Astrocyte (in vitro differentiated cells and primary cell): ENCODE measurements around the gene SCML2. TPM values are rescaled to one million over a fixed set of nuclear protein-coding genes. Genes with fewer than 3 reads are reported as not detected.
"Not testable (repeated sequence)": the region's sequence is repeated elsewhere in the genome, so short reads cannot be mapped to it uniquely, and the experiment has no call there.

Experiments used
- DNase-seq: peaks from one replicate; pipeline ENCODE4 v3.0.0-alpha.2; 2010; ENCODE audit warnings: low read depth
- FAIRE-seq: peaks from 2 replicates; lab custom pipeline; 2011; peaks lifted over from hg19 to GRCh38; lab: Jason Lieb, UNC
- H2AFZ ChIP-seq: 2 replicates; pipeline ENCODE4 v1.6.0; 2012; ENCODE audit warnings: low read depth, low read length, inconsistent platforms
- H3K27ac ChIP-seq: 2 replicates; pipeline ENCODE4 v1.5.1; 2011; ENCODE audit warnings: low read depth, low read length, inconsistent platforms
- H3K27me3 ChIP-seq: 2 replicates; pipeline ENCODE4 v1.6.0; 2011; ENCODE audit warnings: low read length, inconsistent platforms; ENCODE audit not compliant: insufficient read depth
- H3K36me3 ChIP-seq: 2 replicates; pipeline ENCODE4 v1.5.1; 2011; ENCODE audit warnings: low read length, inconsistent platforms; ENCODE audit not compliant: insufficient read depth
- H3K4me1 ChIP-seq: 2 replicates; pipeline ENCODE4 v1.5.1; 2011; ENCODE audit warnings: low read length, inconsistent platforms; ENCODE audit not compliant: insufficient read depth
- H3K4me2 ChIP-seq: 2 replicates; pipeline ENCODE4 v1.6.0; 2012; ENCODE audit warnings: low read length, inconsistent platforms
- H3K4me3 ChIP-seq: 2 replicates; pipeline ENCODE4 v1.5.1; 2011; ENCODE audit warnings: low read depth, mild to moderate bottlenecking, low read length, inconsistent platforms; ENCODE audit not compliant: insufficient read depth
- H3K79me2 ChIP-seq: 2 replicates; pipeline ENCODE4 v1.6.0; 2012; ENCODE audit warnings: mild to moderate bottlenecking, low read length, inconsistent platforms; ENCODE audit not compliant: insufficient read depth
- H3K9ac ChIP-seq: 2 replicates; pipeline ENCODE4 v1.6.0; 2012; ENCODE audit warnings: mild to moderate bottlenecking, low read length, inconsistent platforms
- H3K9me3 ChIP-seq: 2 replicates; pipeline ENCODE4 v1.5.1; 2012; ENCODE audit warnings: low read depth, mild to moderate bottlenecking, low read length, inconsistent platforms; ENCODE audit not compliant: insufficient read depth
- H4K20me1 ChIP-seq: 2 replicates; pipeline ENCODE4 v1.6.0; 2012; ENCODE audit warnings: low read length, inconsistent platforms; ENCODE audit not compliant: insufficient read depth
- H3K27ac Mint-ChIP-seq: one replicate; pipeline ENCODE4 v1.8.0; 2021; ENCODE audit warnings: mild to moderate bottlenecking, mixed read lengths; ENCODE audit not compliant: unreplicated experiment
- H3K27me3 Mint-ChIP-seq: one replicate; pipeline ENCODE4 v1.8.0; 2021; ENCODE audit warnings: low read depth, mixed read lengths; ENCODE audit not compliant: unreplicated experiment
- H3K36me3 Mint-ChIP-seq: one replicate; pipeline ENCODE4 v1.8.0; 2021; ENCODE audit warnings: low read depth, mixed read lengths; ENCODE audit not compliant: unreplicated experiment
- H3K4me1 Mint-ChIP-seq: one replicate; pipeline ENCODE4 v1.8.0; 2021; ENCODE audit warnings: low read depth, mixed read lengths; ENCODE audit not compliant: unreplicated experiment
- H3K4me3 Mint-ChIP-seq: one replicate; pipeline ENCODE4 v1.8.0; 2021; ENCODE audit warnings: mild to moderate bottlenecking, moderate library complexity, mixed read lengths; ENCODE audit not compliant: unreplicated experiment
- H3K9me3 Mint-ChIP-seq: one replicate; pipeline ENCODE4 v1.8.0; 2021; ENCODE audit warnings: mild to moderate bottlenecking, mixed read lengths; ENCODE audit not compliant: unreplicated experiment
- EZH2 ChIP-seq: IDR thresholded peaks from 2 replicates; pipeline ENCODE4 v1.6.1; 2012; ENCODE audit warnings: mild to moderate bottlenecking, low read length, inconsistent platforms; ENCODE audit not compliant: insufficient read depth
- total RNA-seq: library from RNA; stranded (reverse); gene quantifications from 2 replicates; pipeline ENCODE4 v1.2.1, GENCODE V29; 2021
- TF ChIP-seq, protein P1 (sequence below): IDR thresholded peaks from 2 replicates; pipeline ENCODE4 v1.5.1; 2011; ENCODE audit warnings: low read depth, mild to moderate bottlenecking, inconsistent platforms, low read length, moderate library complexity; ENCODE audit not compliant: insufficient read depth

The SCML2 gene
- total RNA-seq, 1 donor from 2014 or later: 1.2 TPM

DNA sequence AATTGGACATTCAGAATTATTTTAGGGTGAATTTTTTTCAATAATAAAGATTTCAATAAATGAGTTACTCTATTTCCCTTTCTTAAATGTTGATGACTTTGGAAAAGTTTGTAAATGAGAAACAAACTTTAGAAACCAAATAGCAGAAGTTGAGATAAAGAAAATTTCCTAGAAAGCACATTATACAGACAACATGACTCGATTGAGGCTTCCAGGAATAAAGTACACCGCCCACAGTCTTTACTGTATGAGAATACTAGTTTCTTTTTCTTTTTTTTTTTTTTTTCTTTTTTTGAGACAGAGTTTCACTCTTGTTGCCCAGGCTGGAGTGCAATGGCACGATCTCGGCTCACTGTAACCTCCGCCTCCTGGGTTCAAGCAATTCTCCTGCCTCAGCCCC is 14.6 kb upstream of the SCML2 start:
- DNase-seq, H3K4me1 Mint-ChIP-seq, FAIRE-seq, H3K4me3 Mint-ChIP-seq, H3K9me3 Mint-ChIP-seq, H3K36me3 ChIP-seq, H3K4me2 ChIP-seq, H3K9ac ChIP-seq, H3K4me3 ChIP-seq, H3K79me2 ChIP-seq, H3K4me1 ChIP-seq, H2AFZ ChIP-seq, H3K27me3 ChIP-seq, H3K27ac ChIP-seq, H3K9me3 ChIP-seq, H3K27ac Mint-ChIP-seq, H4K20me1 ChIP-seq, H3K27me3 Mint-ChIP-seq, H3K36me3 Mint-ChIP-seq: not testable (repeated sequence)

DNA sequence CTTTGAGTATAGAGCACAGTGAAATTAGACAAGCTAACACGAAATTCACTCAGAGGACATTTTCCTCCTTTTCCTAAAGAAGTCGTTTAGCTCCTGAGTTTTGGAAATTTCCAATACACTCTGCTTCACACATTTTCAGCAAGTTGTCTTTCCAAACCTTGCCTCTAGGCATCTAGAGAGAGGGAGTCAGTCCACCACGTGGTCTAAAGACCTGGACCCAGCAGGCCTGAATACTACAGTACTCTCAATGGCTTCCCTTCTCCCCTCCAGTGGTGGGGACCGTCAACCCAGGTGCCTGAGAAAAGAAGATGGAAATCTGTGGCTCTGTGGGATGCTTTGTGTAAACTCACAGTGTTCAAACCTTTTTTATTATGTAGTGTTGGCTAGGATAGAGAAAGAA is 13.9 kb upstream of the SCML2 start:
- Mint-ChIP-seq H3K27ac (no peak overlapping the region), H3K4me3 (no peak overlapping the region), H3K9me3 (no peaks in the 10 kb centered on the region), H3K27me3 (peaks cover 4% of the 10 kb centered on the region), H3K4me1 (no peaks in the 10 kb centered on the region), H3K36me3 (no peaks in the 10 kb centered on the region)
- Histone ChIP-seq H3K9ac (no peak overlapping the region), H2AFZ (no peak overlapping the region), H3K4me1 (no peaks in the 10 kb centered on the region), H3K4me3 (no peak overlapping the region), H3K27me3 (no peaks in the 10 kb centered on the region), H3K9me3 (no peaks in the 10 kb centered on the region), H3K27ac (no peak overlapping the region), H3K36me3 (no peaks in the 10 kb centered on the region), H3K4me2 (no peak overlapping the region), H3K79me2 (no peaks in the 10 kb centered on the region), H4K20me1 (no peaks in the 10 kb centered on the region)
- FAIRE-seq (no peak), DNase-seq (no peak)
- no peak for TF ChIP-seq EZH2
- TF ChIP-seq, protein P1, sequence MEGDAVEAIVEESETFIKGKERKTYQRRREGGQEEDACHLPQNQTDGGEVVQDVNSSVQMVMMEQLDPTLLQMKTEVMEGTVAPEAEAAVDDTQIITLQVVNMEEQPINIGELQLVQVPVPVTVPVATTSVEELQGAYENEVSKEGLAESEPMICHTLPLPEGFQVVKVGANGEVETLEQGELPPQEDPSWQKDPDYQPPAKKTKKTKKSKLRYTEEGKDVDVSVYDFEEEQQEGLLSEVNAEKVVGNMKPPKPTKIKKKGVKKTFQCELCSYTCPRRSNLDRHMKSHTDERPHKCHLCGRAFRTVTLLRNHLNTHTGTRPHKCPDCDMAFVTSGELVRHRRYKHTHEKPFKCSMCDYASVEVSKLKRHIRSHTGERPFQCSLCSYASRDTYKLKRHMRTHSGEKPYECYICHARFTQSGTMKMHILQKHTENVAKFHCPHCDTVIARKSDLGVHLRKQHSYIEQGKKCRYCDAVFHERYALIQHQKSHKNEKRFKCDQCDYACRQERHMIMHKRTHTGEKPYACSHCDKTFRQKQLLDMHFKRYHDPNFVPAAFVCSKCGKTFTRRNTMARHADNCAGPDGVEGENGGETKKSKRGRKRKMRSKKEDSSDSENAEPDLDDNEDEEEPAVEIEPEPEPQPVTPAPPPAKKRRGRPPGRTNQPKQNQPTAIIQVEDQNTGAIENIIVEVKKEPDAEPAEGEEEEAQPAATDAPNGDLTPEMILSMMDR: no peak

DNA sequence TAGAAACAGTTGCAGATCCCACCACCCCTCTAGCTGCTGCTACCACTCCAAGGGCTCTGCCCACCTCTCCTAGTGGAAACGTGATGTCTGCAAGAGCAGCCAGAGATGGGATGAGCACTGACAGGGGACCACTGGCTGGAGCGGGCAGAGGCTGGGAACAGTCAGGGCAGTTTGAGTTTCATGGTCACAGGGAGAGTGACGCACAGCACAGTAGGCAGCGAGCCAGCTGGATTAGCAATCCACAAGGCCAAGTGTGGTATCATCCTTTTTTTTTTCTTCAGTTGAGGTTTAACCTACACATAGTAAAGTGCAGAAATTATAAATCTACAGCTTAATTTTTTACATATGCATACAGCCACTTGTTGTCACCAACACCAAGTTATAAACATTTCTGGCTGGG is 6.4 kb upstream of the SCML2 start:
- Histone ChIP-seq H2AFZ (no peak overlapping the region), H3K27me3 (peaks cover 7% of the 10 kb centered on the region), H3K79me2 (no peaks in the 10 kb centered on the region), H3K36me3 (no peaks in the 10 kb centered on the region), H3K4me1 (no peaks in the 10 kb centered on the region), H3K4me2 (no peak overlapping the region), H3K4me3 (no peak overlapping the region), H3K9ac (no peak overlapping the region), H4K20me1 (no peaks in the 10 kb centered on the region), H3K27ac (no peak overlapping the region), H3K9me3 (no peaks in the 10 kb centered on the region)
- Mint-ChIP-seq H3K27ac (no peak overlapping the region), H3K27me3 (peaks cover 31% of the 10 kb centered on the region), H3K4me1 (no peaks in the 10 kb centered on the region), H3K36me3 (no peaks in the 10 kb centered on the region), H3K4me3 (no peak overlapping the region), H3K9me3 (no peaks in the 10 kb centered on the region)
- DNase-seq (no peak), FAIRE-seq (peak; percentile 85)
- TF ChIP-seq, protein P1: no peak
- no peak for TF ChIP-seq EZH2
